HEK293T (cell line): ENCODE measurements around the gene PRCP.

Experiments used
- ARNT ChIP-seq: fragments of 450-650 bp; IDR thresholded peaks from 2 replicates; pipeline ENCODE4 v1.6.1; 2017; ENCODE audit warnings: mild to moderate bottlenecking
- BHLHE40 ChIP-seq: fragments of 450-650 bp; IDR thresholded peaks from 2 replicates; pipeline ENCODE4 v1.6.1; 2016; ENCODE audit warnings: mild to moderate bottlenecking, moderate library complexity, borderline replicate concordance
- CTBP1 ChIP-seq: fragments of 450-650 bp; IDR thresholded peaks from 2 replicates; pipeline ENCODE4 v1.6.1; 2016; ENCODE audit warnings: borderline replicate concordance
- ELF4 ChIP-seq: fragments of 450-650 bp; IDR thresholded peaks from 2 replicates; pipeline ENCODE4 v1.6.1; 2017; ENCODE audit warnings: antibody characterized with exemption
- FOXA1 ChIP-seq: fragments of 450-650 bp; IDR thresholded peaks from 2 replicates; pipeline ENCODE4 v1.6.1; 2016; ENCODE audit warnings: mild to moderate bottlenecking
- FOXK2 ChIP-seq: fragments of 450-650 bp; IDR thresholded peaks from 2 replicates; pipeline ENCODE4 v1.6.1; 2016; ENCODE audit warnings: mild to moderate bottlenecking
- FOXM1 ChIP-seq: fragments of 450-650 bp; IDR thresholded peaks from 2 replicates; pipeline ENCODE4 v1.6.1; 2017; ENCODE audit warnings: mild to moderate bottlenecking, borderline replicate concordance
- HDGF ChIP-seq: fragments of 450-650 bp; IDR thresholded peaks from 2 replicates; pipeline ENCODE4 v1.6.1; 2017; ENCODE audit warnings: antibody characterized with exemption, borderline replicate concordance
- LEF1 ChIP-seq: fragments of 450-650 bp; IDR thresholded peaks from 2 replicates; pipeline ENCODE4 v1.6.1; 2017; ENCODE audit warnings: mild to moderate bottlenecking, borderline replicate concordance
- NFRKB ChIP-seq: fragments of 450-650 bp; IDR thresholded peaks from 2 replicates; pipeline ENCODE4 v1.6.1; 2016; ENCODE audit warnings: mild to moderate bottlenecking, moderate library complexity
- SP1 ChIP-seq: fragments of 450-650 bp; IDR thresholded peaks from 2 replicates; pipeline ENCODE4 v1.6.1; 2017
- SUZ12 ChIP-seq: fragments of 450-650 bp; IDR thresholded peaks from 2 replicates; pipeline ENCODE4 v1.6.1; 2016; ENCODE audit warnings: mild to moderate bottlenecking
- TARDBP ChIP-seq: fragments of 450-650 bp; IDR thresholded peaks from 2 replicates; pipeline ENCODE4 v1.6.1; 2016
- ZNF384 ChIP-seq: fragments of 450-650 bp; IDR thresholded peaks from 2 replicates; pipeline ENCODE4 v1.6.1; 2016

GRCh38 chr11:82786001-82786400 lies 114.2 kb downstream of the PRCP start:
- no peak for TF ChIP-seq FOXK2
- no peak for TF ChIP-seq HDGF
- no peak for TF ChIP-seq BHLHE40
- no peak for TF ChIP-seq SP1
- no peak for TF ChIP-seq ZNF384
- no peak for TF ChIP-seq FOXA1
- TF ChIP-seq ARNT, result no peak
- no peak for TF ChIP-seq ELF4
- TF ChIP-seq TARDBP, result no peak
- TF ChIP-seq NFRKB, result no peak
- no peak for TF ChIP-seq SUZ12
- no peak for TF ChIP-seq CTBP1
- no peak for TF ChIP-seq LEF1
- TF ChIP-seq FOXM1, result no peak
